ENCODE measurements around the gene FMNL2.

- TF ChIP-seq CTCF (conservative IDR thresholded peaks at IDR 0.05; ENCODE audit: low read depth, low read length) = no peak
- no peak for TF ChIP-seq EZH2 (IDR thresholded peaks at IDR 0.05; ENCODE audit: borderline replicate concordance, low read depth, low read length, poor library complexity, severe bottlenecking)
These were observed 142.5 kb downstream of the FMNL2 start for GRCh38 chr2:152477347-152478092.

Measured in A673 (cell line).